Adrenal gland (tissue), 12 donors: ENCODE data around the gene USP34. TPM values are rescaled to one million over a fixed set of nuclear protein-coding genes. Genes with fewer than 3 reads are reported as not detected.
A peak's percentile ranks its signal among the peaks of the same experiment; 100 is the strongest.
"Not testable (repeated sequence)": the region's sequence is repeated elsewhere in the genome, so short reads cannot be mapped to it uniquely, and the experiment has no call there.

Experiments used
- DNase-seq, 7 donors: peaks; one replicate each; pipeline ENCODE4 v3.0.0-alpha.2; 2019 to 2020
- H3K27ac ChIP-seq, 5 donors: fragments of 200-600 bp; sonication (generic) in 4 of 5; 1 replicate in 3 of 5; 2 replicates in 2 of 5; pipeline versions ENCODE4 v1.5.1 to v1.8.0; 2016 to 2020; ENCODE audit warnings: mild to moderate bottlenecking in 1 of 5
- H3K27me3 ChIP-seq: fragments of 200-600 bp; 2 replicates; pipeline ENCODE4 v1.8.0; 2021
- H3K36me3 ChIP-seq, 2 donors: fragments of 200-600 bp; replicated peaks in 1 of 2; 1 replicate in 1 of 2; 2 replicates in 1 of 2; pipeline versions ENCODE4 v1.5.1 to v1.8.0; 2018 to 2022
- H3K4me1 ChIP-seq, 2 donors: fragments of 200-600 bp; replicated peaks in 1 of 2; 1 replicate in 1 of 2; 2 replicates in 1 of 2; pipeline versions ENCODE4 v1.5.1 to v1.8.0; 2018 to 2021
- H3K4me3 ChIP-seq, 4 donors: fragments of 200-600 bp; sonication (generic) in 3 of 4; one replicate each; pipeline ENCODE4 v1.5.1; 2016 to 2018
- H3K9me3 ChIP-seq, 3 donors: fragments of 200-600 bp; sonication (generic) in 1 of 3; replicated peaks in 1 of 3; 1 replicate in 2 of 3; 2 replicates in 1 of 3; pipeline versions ENCODE4 v1.5.1 to v1.8.0; 2016 to 2021
- CTCF ChIP-seq, 6 experiments: fragments of 450-650 bp in 4 of 6; fragments of 200-600 bp in 2 of 6; sonication (generic) in 1 of 6; IDR thresholded peaks; 1 replicate in 5 of 6; 2 replicates in 1 of 6; pipeline versions ENCODE4 v1.5.1 to v1.8.0; 2016 to 2021; ENCODE audit warnings: antibody characterized with exemption in 6 of 6, mild to moderate bottlenecking in 2 of 6, moderate library complexity in 1 of 6
- POLR2A ChIP-seq, 2 donors: fragments of 450-650 bp; IDR thresholded peaks; one replicate each; pipeline ENCODE4 v1.6.1; 2017; ENCODE audit warnings: antibody characterized with exemption in 2 of 2, mild to moderate bottlenecking in 2 of 2, moderate library complexity in 1 of 2
- WGBS, 4 donors: extraction: QIAGEN DNeasy Blood & Tissue Kit in 2 of 4; methylation state at CpG; one replicate each; pipeline versions ENCODE4 v1.1.5 to v1.1.7; 2013 to 2017; 5-methylcytosine and 5-hydroxymethylcytosine counted together
- intact Hi-C, 2 donors: fragments of 100-400 bp; cut with DNase I; formaldehyde crosslinking; loops; one replicate each; pipeline versions ENCODE4 v1.14.1 to v1.15.0; 2022 to 2023
- polyA plus RNA-seq, 3 donors: library from polyadenylated mRNA; stranded (reverse); fragments of 200-250 nt in 2 of 3; fragments of 350-450 nt in 1 of 3; fragmentation: Illumina TruSeq in 1 of 3; extraction: RNeasy Lipid Tissue Mini Kit (QIAGEN cat#74804) in 1 of 3; gene quantifications; one replicate each; pipeline ENCODE4 v1.2.3, GENCODE V29; 2013 to 2014
- total RNA-seq, 9 donors: library from RNA; depleted of rRNA in 4 of 9; stranded (reverse); fragments of >200 nt in 4 of 9; fragments of 120-200 nt in 1 of 9; fragmentation: NEBNext Ultra II Directional in 1 of 9; extraction: Animal tissue kit (Norgen Biotek cat#: 25700) in 1 of 9; gene quantifications; one replicate each; pipeline versions ENCODE4 v1.1.0 to v1.2.4, GENCODE V29; 2013 to 2023
- donor health status: healthy with polysubstance abuse.
- donor health status: Bipolar disorder and iron deficiency.
- donor health status: DM: yes; HTN: yes; CAD: no.
- donor health status: DM: no; HTN: no; CAD: no.
- donor health status: DM: no; HTN: no; CAD: no.
- donor health status: DM: yes; HTN: yes; CAD: no.

The USP34 gene
- total and polyA plus RNA-seq, 12 donors: 78.1 to 163 (median 99.2) TPM

- Histone ChIP-seq H3K4me1 (peaks cover 18 to 64% of the 10 kb centered on the region in 2 donors), H3K27ac (no peak overlapping the region), H3K36me3 (no peaks in the 10 kb centered on the region), H3K27me3 (no peaks in the 10 kb centered on the region), H3K4me3 (no peak overlapping the region), H3K9me3 (no peaks in the 10 kb centered on the region)
- no peak for TF ChIP-seq POLR2A (IDR thresholded peaks at IDR 0.05)
- no peak for TF ChIP-seq CTCF (IDR thresholded peaks at IDR 0.05)
- peak in 1 of 7 donors; percentile 42 for DNase-seq
- intact Hi-C loops: no loop called here
- 91 to 93% (median 92%) methylated on average over 6 of the region's 6 CpGs for WGBS, 4 donors
Measured at GRCh38 chr2:61456746-61457420, 14.0 kb downstream of the USP34 start.

- intact Hi-C loops: no loop called here
- H3K27ac ChIP-seq: peak overlapping the region in 1 of 5 donors; percentile 34
- H3K4me1 ChIP-seq: peaks cover 18 to 64% of the 10 kb centered on the region in 2 donors
- 63 to 72% (median 65%) methylated on average over 5 of the region's 5 CpGs for WGBS, 4 donors
- H3K9me3 ChIP-seq: no peaks in the 10 kb centered on the region
- no peaks in the 10 kb centered on the region for H3K27me3 ChIP-seq
- TF ChIP-seq CTCF (IDR thresholded peaks at IDR 0.05): no peak
- no peak for TF ChIP-seq POLR2A (IDR thresholded peaks at IDR 0.05)
- no peaks in the 10 kb centered on the region for H3K36me3 ChIP-seq
- H3K4me3 ChIP-seq: no peak overlapping the region
- no peak for DNase-seq
Measured at GRCh38 chr2:61456070-61456745, 14.7 kb downstream of the USP34 start.

- WGBS, 4 donors: 98 to 100% (median 99%) methylated on average over 7 to 8 of the region's 8 CpGs
- H3K4me3 ChIP-seq, H3K36me3 ChIP-seq, H3K27me3 ChIP-seq, H3K27ac ChIP-seq, H3K9me3 ChIP-seq, intact Hi-C loops: not testable (repeated sequence)
- peaks cover 11 to 61% of the 10 kb centered on the region in 2 donors for H3K4me1 ChIP-seq
- peak in 1 of 7 donors; percentile 35 for DNase-seq
Measured at GRCh38 chr2:61454972-61455371, 15.9 kb downstream of the USP34 start.

- intact Hi-C loops: no loop called here
- Histone ChIP-seq H3K4me1 (peaks cover 6 to 58% of the 10 kb centered on the region in 2 donors), H3K36me3 (no peaks in the 10 kb centered on the region), H3K9me3 (no peaks in the 10 kb centered on the region), H3K4me3 (no peak overlapping the region), H3K27ac (no peak overlapping the region), H3K27me3 (no peaks in the 10 kb centered on the region)
- DNase-seq: no peak
- no peak for TF ChIP-seq POLR2A (IDR thresholded peaks at IDR 0.05)
- 94 to 98% (median 96%) methylated on average over 5 of the region's 5 CpGs for WGBS, 4 donors
Measured at GRCh38 chr2:61454383-61454782, 16.5 kb downstream of the USP34 start.

GRCh38 chr2:61452392-61452791 is 18.5 kb downstream of the USP34 start:
- Histone ChIP-seq H3K27me3 (no peaks in the 10 kb centered on the region), H3K27ac (no peak overlapping the region), H3K4me3 (no peak overlapping the region), H3K36me3 (no peaks in the 10 kb centered on the region), H3K4me1 (peaks cover 1 to 44% of the 10 kb centered on the region in 2 donors), H3K9me3 (no peaks in the 10 kb centered on the region)
- intact Hi-C loops: no loop called here
- DNase-seq: no peak
- whole genome bisulfite sequencing, 4 donors: 76 to 97% (median 91%) methylated on average over 4 to 8 of the region's 8 CpGs
- no peak for TF ChIP-seq CTCF (IDR thresholded peaks at IDR 0.05)
- TF ChIP-seq POLR2A (IDR thresholded peaks at IDR 0.05): no peak
